GM04504 (cell line): ENCODE data around the gene TEX12.
"Not testable (repeated sequence)": the region's sequence is repeated elsewhere in the genome, so short reads cannot be mapped to it uniquely, and the experiment has no call there.

Experiments
- DNase-seq: peaks from one replicate; pipeline ENCODE4 v3.0.0-alpha.2; 2012; ENCODE audit warnings: low read depth

The TEX12 gene

GRCh38 chr11:112163875-112164685 lies 3.1 kb upstream of the TEX12 start, which contains the start of gene IL18:
Gene IL18 (minus strand): TSS chr11:112164094. CDS start chr11:112155053, 9,041 bp downstream.
- no peak for DNase-seq

GRCh38 chr11:112165049-112165448 lies 2.1 kb upstream of the TEX12 start:
- no peak for DNase-seq

GRCh38 chr11:112166562-112166961 lies 610 bp upstream of the TEX12 start:
- DNase-seq: no peak

GRCh38 chr11:112172362-112172994 lies 5.3 kb downstream of the TEX12 start:
- DNase-seq: no peak

GRCh38 chr11:112173152-112173551 lies 6.0 kb downstream of the TEX12 start:
- no peak for DNase-seq

- no peak for DNase-seq
Observed at GRCh38 chr11:112174789-112175598, 7.8 kb downstream of the TEX12 start, which contains the start of gene BCO2. Gene BCO2 (plus strand): TSS chr11:112175512. CDS start chr11:112175602, 90 bp downstream.

- DNase-seq: no peak
Observed at GRCh38 chr11:112175599-112175952, 8.4 kb downstream of the TEX12 start.

GRCh38 chr11:112176077-112176476 lies 8.9 kb downstream of the TEX12 start:
- no peak for DNase-seq

GRCh38 chr11:112177589-112177988 lies 10.4 kb downstream of the TEX12 start:
- no peak for DNase-seq

- DNase-seq: no peak
Observed at GRCh38 chr11:112178428-112178827, 11.3 kb downstream of the TEX12 start.

GRCh38 chr11:112178936-112179335 lies 11.8 kb downstream of the TEX12 start:
- no peak for DNase-seq

- DNase-seq: no peak
Observed at GRCh38 chr11:112179601-112180000, 12.4 kb downstream of the TEX12 start.

GRCh38 chr11:112182867-112183266 lies 15.7 kb downstream of the TEX12 start:
- no peak for DNase-seq

GRCh38 chr11:112185883-112186282 lies 18.7 kb downstream of the TEX12 start:
- DNase-seq: no peak

GRCh38 chr11:112186304-112186703 lies 19.1 kb downstream of the TEX12 start:
- DNase-seq: no peak

- DNase-seq: not testable (repeated sequence)
Observed at GRCh38 chr11:112195113-112195512, 27.9 kb downstream of the TEX12 start.

GRCh38 chr11:112195951-112196351 lies 28.8 kb downstream of the TEX12 start:
- DNase-seq: no peak

GRCh38 chr11:112196519-112197087 lies 29.4 kb downstream of the TEX12 start:
- DNase-seq: no peak

- DNase-seq: not testable (repeated sequence)
Observed at GRCh38 chr11:112199101-112199500, 31.9 kb downstream of the TEX12 start.

GRCh38 chr11:112200252-112200651 lies 33.1 kb downstream of the TEX12 start:
- DNase-seq: no peak

- DNase-seq: no peak
Observed at GRCh38 chr11:112206071-112206470, 38.9 kb downstream of the TEX12 start.

- no peak for DNase-seq
Observed at GRCh38 chr11:112210890-112211289, 43.7 kb downstream of the TEX12 start.
